ENCODE data around the gene TMEM115.

The TMEM115 gene

DNA sequence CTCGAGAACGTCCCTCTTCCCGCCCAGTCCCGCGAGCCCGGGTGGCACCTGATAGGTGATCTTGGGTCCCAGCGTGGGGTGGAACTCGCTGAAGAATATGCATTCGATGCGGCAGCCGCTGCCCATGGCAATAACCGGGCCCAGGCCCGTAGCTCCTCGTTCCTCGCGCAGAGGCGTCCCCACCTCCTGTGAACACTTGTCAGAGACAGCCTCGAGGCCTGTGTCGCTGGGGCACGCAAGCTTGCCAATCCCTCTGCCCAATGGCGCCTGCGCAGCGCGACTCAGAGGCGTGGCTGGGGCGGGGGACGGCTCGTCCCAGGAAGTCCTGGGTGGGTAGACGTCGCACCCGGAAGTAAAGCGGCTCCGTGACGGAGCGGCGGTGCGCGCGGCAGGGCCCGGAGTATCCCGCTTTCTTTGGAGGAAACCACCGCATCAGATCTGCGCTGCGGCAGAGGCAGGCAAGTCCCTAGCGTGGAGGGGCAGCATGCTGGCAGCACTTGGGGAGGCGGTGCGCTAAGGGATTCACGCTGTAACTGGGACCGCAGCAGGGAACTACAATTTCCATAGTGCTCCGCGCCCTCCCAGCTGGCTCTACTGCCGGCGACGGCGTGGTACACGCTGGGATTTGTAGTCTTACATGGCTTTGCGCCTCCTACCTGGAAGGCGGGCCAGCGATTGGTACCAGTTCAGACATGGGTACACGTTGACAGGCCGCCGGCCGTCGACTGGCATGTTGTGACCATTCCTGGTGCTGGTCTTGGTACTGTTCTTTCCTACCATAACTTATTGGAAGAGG lies 8.6 kb downstream of the TMEM115 start, which contains the start of the genes CYB561D2 and NPRL2:
Gene CYB561D2 (plus strand): TSS at position 336 of the 796 bp plus-strand sequence. CDS start 572 bp downstream, outside the sequence.
Gene NPRL2 (minus strand): TSS at position 249 of the 796 bp plus-strand sequence. CDS start 123 bp downstream, at position 126.
- DNase-seq, result peak; percentile 99

- no peak for DNase-seq
Measured at GRCh38 chr3:50350213-50350526, 9.2 kb downstream of the TMEM115 start.

DNA sequence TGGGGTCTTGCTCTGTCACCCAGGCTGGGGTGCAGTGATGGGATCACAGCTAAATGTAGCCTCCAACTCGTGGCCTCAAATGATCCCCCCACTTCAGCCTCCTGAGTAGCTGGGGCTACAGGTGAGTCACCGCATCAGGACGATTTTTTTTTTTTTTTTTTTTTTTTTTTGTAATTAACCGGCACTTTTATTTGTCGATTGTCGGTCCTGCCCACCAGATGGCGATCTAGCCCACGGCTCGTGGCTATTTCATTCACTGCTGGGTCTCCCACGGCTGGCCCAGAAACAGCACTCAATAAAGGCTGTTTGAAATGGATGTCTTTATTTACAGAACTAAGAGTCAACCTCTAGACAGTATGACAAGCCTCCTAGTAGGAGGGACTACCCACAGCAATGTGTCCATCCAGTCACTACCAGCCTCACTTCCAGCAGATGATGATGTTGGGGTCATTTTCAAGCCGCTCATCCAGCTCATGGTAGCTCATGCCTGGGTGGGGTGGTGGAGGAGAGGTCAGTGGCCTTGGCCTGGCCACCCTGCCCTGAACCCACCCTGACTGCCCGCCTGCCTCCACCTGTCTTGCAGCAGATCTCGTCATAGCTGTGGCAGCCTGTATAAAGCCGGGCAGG lies 12.0 kb downstream of the TMEM115 start:
- peak; percentile 73 for DNase-seq

DNA sequence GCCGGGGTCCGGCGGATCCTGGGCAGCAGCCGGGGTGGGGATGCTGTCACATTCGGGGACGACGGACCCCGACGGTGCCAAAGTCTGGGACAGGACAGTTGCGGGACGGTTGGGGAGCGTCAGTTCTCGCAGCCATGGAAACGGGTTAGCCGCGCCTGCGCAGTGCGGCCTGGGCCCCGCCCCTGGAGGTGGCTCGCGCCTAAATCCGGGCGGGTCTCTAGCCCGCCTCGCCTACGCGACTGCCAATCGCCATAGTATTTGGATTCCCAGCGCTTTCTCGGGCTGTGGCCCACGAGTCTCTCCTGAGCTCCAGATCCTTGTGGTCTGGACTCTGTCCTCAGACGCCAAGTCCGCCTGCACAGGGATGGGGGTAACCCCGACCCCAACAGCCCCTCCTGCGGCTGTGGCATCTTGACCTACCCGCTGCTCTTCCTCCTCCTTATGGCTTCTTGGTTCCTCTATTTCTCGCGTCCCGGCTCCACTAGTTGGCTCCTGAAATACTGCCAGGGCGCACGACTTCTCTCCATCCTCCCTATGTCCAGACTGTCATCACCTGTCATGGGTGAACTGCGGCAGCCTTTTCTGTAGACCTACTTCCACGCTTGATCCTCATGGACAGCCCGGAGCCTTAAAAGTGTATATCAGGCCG lies 13.6 kb downstream of the TMEM115 start, which contains the start of gene ZMYND10:
Gene ZMYND10 (minus strand): TSS at position 147 of the 649 bp plus-strand sequence. CDS start 153 bp downstream, outside the sequence.
- DNase-seq, result peak; percentile 74

GRCh38 chr3:50345008-50345407 lies 14.3 kb downstream of the TMEM115 start:
- DNase-seq, result no peak

- no peak for DNase-seq
Measured at GRCh38 chr3:50342813-50343633, 16.3 kb downstream of the TMEM115 start.

GRCh38 chr3:50341996-50342650 lies 17.2 kb downstream of the TMEM115 start:
- DNase-seq, result no peak

DNA sequence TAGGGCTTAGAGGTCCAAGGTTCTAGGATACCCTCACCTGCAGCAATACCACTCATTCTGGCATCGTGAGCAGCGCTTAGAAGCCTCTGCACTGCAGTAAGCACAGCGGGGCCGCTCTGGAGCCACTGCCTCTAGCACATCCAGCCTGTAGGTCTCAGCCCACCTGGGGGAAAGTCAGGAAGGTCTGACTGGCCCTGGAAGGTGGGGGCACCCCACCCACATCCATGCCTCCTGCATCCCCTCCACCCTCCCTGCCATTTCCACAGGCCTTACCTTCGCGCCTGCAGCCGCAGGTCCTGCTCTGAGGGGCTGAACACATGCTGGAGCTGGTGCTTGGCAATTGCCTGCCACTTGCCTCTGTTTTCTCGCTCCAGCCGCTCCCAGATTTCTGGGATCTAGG lies 17.8 kb downstream of the TMEM115 start:
- DNase-seq, result no peak

- peak; percentile 57 for DNase-seq
Measured at GRCh38 chr3:50340448-50341329, 18.6 kb downstream of the TMEM115 start, which contains the start of gene RASSF1. Gene RASSF1 (minus strand): TSS chr3:50340836. CDS start chr3:50340805, 31 bp downstream.

GRCh38 chr3:50340147-50340447 lies 19.2 kb downstream of the TMEM115 start:
- no peak for DNase-seq

- DNase-seq, result no peak
Measured at GRCh38 chr3:50339485-50340146, 19.7 kb downstream of the TMEM115 start.

- no peak for DNase-seq
Measured at GRCh38 chr3:50338965-50339364, 20.4 kb downstream of the TMEM115 start.

DNA sequence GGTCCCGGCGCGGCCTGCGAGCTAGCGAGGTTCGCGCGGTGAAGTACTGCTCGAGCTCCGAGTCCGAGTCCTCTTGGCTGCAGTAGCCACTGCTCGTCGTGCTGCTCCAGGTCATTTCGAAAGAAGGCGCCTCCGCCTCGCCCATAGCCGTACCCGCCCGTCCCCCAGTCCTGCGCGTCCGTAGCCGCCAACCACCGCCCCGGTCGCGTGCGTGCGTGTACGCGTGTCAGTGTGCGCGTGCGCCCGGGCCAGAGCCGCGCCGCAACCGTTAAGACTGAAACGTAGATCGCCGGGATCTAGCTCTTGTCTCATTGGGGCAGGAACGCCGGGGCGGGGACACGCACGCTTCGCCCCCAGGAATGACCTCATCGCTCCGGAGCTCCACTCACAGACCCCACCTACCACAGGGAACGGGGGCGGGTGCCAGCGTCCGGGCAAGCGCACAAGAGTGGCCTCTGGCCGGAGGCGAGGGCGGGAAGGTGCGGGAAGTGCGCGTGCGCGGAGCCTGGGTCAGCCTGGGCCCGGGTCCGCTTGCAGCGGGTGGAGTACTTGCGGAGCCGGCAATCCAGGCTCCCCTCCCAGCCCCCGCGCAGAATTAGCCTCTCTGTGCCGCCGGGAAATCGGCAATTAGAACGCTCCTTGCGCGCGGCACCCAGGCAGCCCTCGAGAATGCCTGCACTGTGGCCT lies 22.0 kb downstream of the TMEM115 start:
- DNase-seq, result peak; percentile 89

GRCh38 chr3:50336452-50337174 lies 22.7 kb downstream of the TMEM115 start:
- peak; percentile 56 for DNase-seq

DNA sequence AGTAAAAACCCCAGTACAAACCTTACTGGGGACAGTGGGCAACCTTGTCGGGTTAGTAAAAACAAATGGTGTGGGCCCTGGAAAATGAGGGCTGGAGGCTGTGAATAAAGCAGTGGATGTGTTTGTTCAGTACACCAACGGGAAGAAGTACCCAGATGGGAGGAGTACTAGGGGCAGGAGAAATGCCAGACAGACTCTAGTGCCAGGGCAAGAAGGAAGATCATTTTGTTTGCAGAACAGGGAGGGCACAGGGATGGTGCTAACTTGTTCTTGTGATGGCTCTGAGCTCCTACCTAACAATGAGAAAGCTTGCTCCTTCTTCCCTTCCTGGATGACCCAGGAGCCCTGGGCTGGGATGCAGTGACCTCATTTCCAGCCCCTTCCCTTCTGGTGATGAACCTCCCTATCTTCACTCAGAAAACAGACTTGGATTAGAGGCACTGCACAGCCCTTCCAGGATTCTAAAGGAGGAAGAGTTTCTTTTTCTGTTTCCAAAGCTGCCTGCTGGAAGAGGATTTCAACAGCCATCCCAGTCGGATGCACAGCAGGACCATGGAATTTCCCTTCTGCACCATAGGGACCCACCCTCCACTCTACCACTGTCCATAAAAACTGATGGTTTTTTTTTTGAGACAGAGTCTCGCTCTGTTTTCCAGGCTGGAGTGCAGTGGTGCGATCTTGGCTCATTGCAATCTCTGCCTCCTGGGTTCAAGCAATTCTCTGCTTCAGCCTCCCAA lies 24.8 kb downstream of the TMEM115 start:
- no peak for DNase-seq

GRCh38 chr3:50333744-50334328 lies 25.5 kb downstream of the TMEM115 start:
- DNase-seq, result no peak

DNA sequence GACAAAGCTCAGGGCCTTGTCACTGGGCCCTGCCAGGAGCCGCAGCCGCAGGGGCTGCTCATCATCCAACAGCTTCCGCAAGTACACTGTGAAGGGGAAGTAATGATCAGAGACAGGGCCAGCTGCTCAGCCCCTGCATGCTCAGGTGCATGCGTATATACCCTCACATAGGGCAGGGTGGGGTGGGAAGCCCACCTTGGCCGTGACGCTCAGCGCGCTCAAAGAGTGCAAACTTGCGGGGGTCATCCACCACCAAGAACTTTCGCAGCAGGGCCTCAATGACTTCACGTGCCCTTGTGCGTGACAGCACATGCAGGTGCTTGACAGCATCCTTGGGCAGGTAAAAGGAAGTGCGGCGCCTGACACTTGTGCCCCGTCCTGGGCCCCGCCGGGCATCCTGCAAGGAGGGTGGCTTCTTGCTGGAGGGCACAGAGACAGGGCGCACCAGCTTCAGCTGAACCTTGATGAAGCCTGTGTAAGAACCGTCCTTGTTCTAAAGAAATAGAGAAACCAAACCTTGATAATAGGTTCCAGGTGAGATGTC lies 27.9 kb downstream of the TMEM115 start:
- no peak for DNase-seq

DNA sequence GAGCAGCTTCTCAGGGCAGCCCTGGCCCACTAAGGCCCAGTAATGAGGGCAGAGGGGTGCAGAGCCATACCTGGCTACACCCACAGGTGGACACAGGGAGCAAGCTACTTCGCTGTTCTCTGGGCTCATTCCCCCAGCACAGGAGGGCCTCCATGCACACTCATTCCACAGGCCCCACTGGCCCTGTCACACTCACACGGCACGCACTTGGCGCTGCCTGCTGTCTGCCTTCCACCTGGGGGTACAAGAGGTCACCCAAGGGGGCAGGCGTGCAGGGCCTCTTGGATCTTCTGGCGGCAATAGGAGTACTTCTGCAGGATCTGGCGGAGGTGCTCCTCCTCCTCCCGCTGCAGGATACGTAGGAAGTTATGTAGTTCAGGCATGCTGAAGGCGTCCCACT lies 29.0 kb downstream of the TMEM115 start:
- DNase-seq, result no peak
